Endothelial cell of umbilical vein (primary cell): ENCODE results near the gene JARID2. TPM values are rescaled to one million over a fixed set of nuclear protein-coding genes. Genes with fewer than 3 reads are reported as not detected.

Source experiments
- BruUV-seq: library from RNA; stranded (reverse); fragments of 400-500 nt; replicated peaks from 2 replicates; lab custom pipeline; 2021; lab: Mats Ljungman, UMichigan
- CTCF ChIA-PET: fragments of 300-600, 350-600 bp; sonication (Branson Sonifier 250); formaldehyde crosslinking; loops from one replicate; lab custom pipeline; 2021; ENCODE audit warnings: antibody characterized with exemption, inconsistent platforms; lab: Charles Lee
- POLR2A ChIA-PET: fragments of 300-600, 350-600 bp; sonication (Branson Sonifier 250); formaldehyde crosslinking; loops from one replicate; lab custom pipeline; 2021; ENCODE audit warnings: antibody characterized with exemption, inconsistent platforms; lab: Charles Lee
- DNase-seq: peaks from one replicate; pipeline ENCODE4 v3.0.0-alpha.2; 2011; ENCODE audit warnings: low read depth, low spot score
- FAIRE-seq: peaks from 2 replicates; lab custom pipeline; 2011; peaks lifted over from hg19 to GRCh38; lab: Jason Lieb, UNC
- H2AFZ ChIP-seq: 2 replicates; pipeline ENCODE4 v1.6.0; 2012; ENCODE audit warnings: low read depth, low read length, control low read depth, inconsistent platforms
- H3K27ac ChIP-seq: 2 replicates; pipeline ENCODE4 v1.5.1; 2011; ENCODE audit warnings: low read depth, mild to moderate bottlenecking, control low read depth, low read length, moderate library complexity; ENCODE audit not compliant: insufficient read depth
- H3K27me3 ChIP-seq, 2 experiments: 2 replicates each; pipeline versions ENCODE4 v1.6.0 to v1.6.1; 2011; ENCODE audit warnings: low read length in 2 of 2, mixed read lengths in 1 of 2; ENCODE audit not compliant: control insufficient read depth in 2 of 2, insufficient read depth in 2 of 2
- H3K36me3 ChIP-seq, 2 experiments: 2 replicates in 1 of 2; 3 replicates in 1 of 2; pipeline ENCODE4 v1.5.1; 2011; ENCODE audit warnings: low read length in 2 of 2, mild to moderate bottlenecking in 1 of 2, moderate library complexity in 1 of 2; ENCODE audit not compliant: control insufficient read depth in 2 of 2, insufficient read depth in 2 of 2; ENCODE audit errors: extremely low read depth in 1 of 2
- H3K4me1 ChIP-seq: 3 replicates; pipeline ENCODE4 v1.5.1; 2011; ENCODE audit warnings: mild to moderate bottlenecking, low read length; ENCODE audit not compliant: control insufficient read depth, insufficient read depth; ENCODE audit errors: extremely low read depth
- H3K4me2 ChIP-seq: 2 replicates; pipeline ENCODE4 v1.6.1; 2011; ENCODE audit warnings: low read length, control low read depth, mixed read lengths; ENCODE audit not compliant: insufficient read depth
- H3K4me3 ChIP-seq, 3 experiments: fragments of 200-600 bp in 1 of 3; sonication (generic), shearing (Covaris generic) in 1 of 3; replicated peaks in 1 of 3; 2 replicates each; pipeline ENCODE4 v1.5.1; 2011 to 2016; ENCODE audit warnings: control low read depth in 3 of 3, low read length in 3 of 3, mild to moderate bottlenecking in 2 of 3, inconsistent platforms in 1 of 3, low read depth in 1 of 3, moderate library complexity in 1 of 3; ENCODE audit not compliant: insufficient read depth in 1 of 3
- H3K79me2 ChIP-seq: 2 replicates; pipeline ENCODE4 v1.6.0; 2012; ENCODE audit warnings: low read length, inconsistent platforms; ENCODE audit not compliant: control insufficient read depth, insufficient read depth
- H3K9ac ChIP-seq: replicated peaks from 2 replicates; pipeline ENCODE3; 2011; ENCODE audit warnings: low read length, control low read depth; ENCODE audit not compliant: insufficient read depth; ENCODE audit errors: extremely low read depth
- H3K9me1 ChIP-seq: replicated peaks from 3 replicates; pipeline ENCODE4 v1.6.0; 2011; ENCODE audit warnings: mild to moderate bottlenecking, low read length; ENCODE audit not compliant: control insufficient read depth, insufficient read depth; ENCODE audit errors: extremely low read depth
- H3K9me3 ChIP-seq: replicated peaks from 2 replicates; pipeline ENCODE4 v1.5.1; 2012; ENCODE audit warnings: low read length, inconsistent platforms; ENCODE audit not compliant: control insufficient read depth, insufficient read depth
- H4K20me1 ChIP-seq: replicated peaks from 2 replicates; pipeline ENCODE3; 2011; ENCODE audit warnings: mild to moderate bottlenecking, low read length; ENCODE audit not compliant: control insufficient read depth, insufficient read depth; ENCODE audit errors: extremely low read depth
- EZH2 ChIP-seq: IDR thresholded peaks from 2 replicates; pipeline ENCODE4 v1.6.1; 2012; ENCODE audit warnings: borderline replicate concordance, low read depth, mild to moderate bottlenecking, moderate library complexity, low read length, inconsistent platforms; ENCODE audit not compliant: severe bottlenecking
- FOS ChIP-seq: IDR thresholded peaks from 2 replicates; pipeline ENCODE4 v1.6.1; 2011; ENCODE audit warnings: mild to moderate bottlenecking, low read length, moderate library complexity, borderline replicate concordance; ENCODE audit not compliant: insufficient read depth
- GATA2 ChIP-seq: IDR thresholded peaks from 2 replicates; pipeline ENCODE4 v1.7.0; 2011; ENCODE audit warnings: low read depth, mild to moderate bottlenecking, moderate library complexity, mixed read lengths, low read length; ENCODE audit not compliant: insufficient read length, insufficient read depth
- JUN ChIP-seq: IDR thresholded peaks from 2 replicates; pipeline ENCODE4 v1.6.1; 2011; ENCODE audit warnings: borderline replicate concordance, low read depth; ENCODE audit not compliant: insufficient read length, insufficient read depth
- MYC ChIP-seq: IDR thresholded peaks from one replicate; pipeline ENCODE4 v1.6.1; 2011; ENCODE audit warnings: mild to moderate bottlenecking, low read depth, low read length
- POLR2A ChIP-seq: IDR thresholded peaks from 2 replicates; pipeline ENCODE4 v1.6.1; 2012; ENCODE audit warnings: low read depth, mild to moderate bottlenecking, control low read depth, low read length
- POLR2AphosphoS5 ChIP-seq: IDR thresholded peaks from 2 replicates; pipeline ENCODE4 v1.6.1; 2012; ENCODE audit warnings: low read depth, mild to moderate bottlenecking, control low read depth, low read length, moderate library complexity; ENCODE audit not compliant: insufficient read depth
- dilution Hi-C: fragments of 300-500 bp; cut with MboI; formaldehyde crosslinking; loops from one replicate; pipeline ENCODE4 v1.15.0; 2019; ENCODE audit warnings: low sequenced_read_pairs; ENCODE audit not compliant: extremely low pct_ligation_motif_present
- intact Hi-C: fragments of 100-400 bp; cut with micrococcal nuclease; formaldehyde crosslinking; loops from one replicate; pipeline ENCODE4 v1.10.0; 2022
- polyA plus RNA-seq, 4 experiments: library from polyadenylated mRNA; depleted of rRNA in 3 of 4; stranded (reverse) in 3 of 4; unstranded in 1 of 4; fragments of >200 nt; gene quantifications; 2 replicates each; pipeline versions ENCODE4 v1.2.1 to v1.2.3, GENCODE V29; 2011 to 2012; ENCODE audit warnings: missing spikeins in 1 of 4
- total RNA-seq: library from RNA; stranded (reverse); gene quantifications from 2 replicates; pipeline ENCODE4 v1.2.3, GENCODE V29; 2021
- TF ChIP-seq, protein P1 (sequence below), 2 donors: IDR thresholded peaks; 1 replicate in 1 of 2; 2 replicates in 1 of 2; pipeline ENCODE4 v1.5.1; 2011; ENCODE audit warnings: low read length in 2 of 2, mild to moderate bottlenecking in 2 of 2, moderate library complexity in 2 of 2, control low read depth in 1 of 2, inconsistent platforms in 1 of 2, low read depth in 1 of 2; ENCODE audit not compliant: insufficient read depth in 1 of 2; ENCODE audit errors: extremely low read depth in 1 of 2
- TF ChIP-seq, protein P2 (sequence below): IDR thresholded peaks from 2 replicates; pipeline ENCODE4 v1.6.1; 2011; ENCODE audit not compliant: insufficient read depth, insufficient read length

JARID2 gene
- total and polyA plus RNA-seq, 2 donors (not counting 3 experiments of a cell fraction or from before 2014, with no cell fraction given): 2.9 to 10.6 TPM

DNA sequence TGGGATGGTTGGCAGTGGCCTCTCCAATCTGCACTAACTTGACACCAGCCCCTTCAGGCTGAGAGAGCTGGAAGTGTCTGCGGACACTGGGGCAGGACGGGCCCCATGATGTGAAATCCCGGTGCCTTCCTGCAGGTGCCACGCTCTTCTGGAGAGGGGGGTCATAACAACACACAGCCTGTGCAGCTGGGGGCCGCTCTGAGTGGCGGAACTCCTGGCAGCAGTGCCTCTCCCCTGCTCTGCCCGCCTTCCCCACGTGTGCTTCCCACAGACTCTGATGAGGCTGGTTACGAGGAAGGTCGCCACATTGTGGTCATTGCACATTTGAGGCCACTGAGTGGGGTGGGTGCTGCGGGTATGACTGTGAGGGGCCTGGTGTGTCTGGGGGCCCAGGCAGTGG is 271.7 kb downstream of the JARID2 start:
- Histone ChIP-seq H3K4me1 (no peaks in the 10 kb centered on the region), H3K9ac (no peak overlapping the region), H2AFZ (no peak overlapping the region), H3K79me2 (no peaks in the 10 kb centered on the region), H3K27me3 (no peaks in the 10 kb centered on the region), H3K27ac (no peak overlapping the region), H3K4me3 (no peak overlapping the region), H3K9me3 (no peaks in the 10 kb centered on the region), H3K9me1 (no peaks in the 10 kb centered on the region), H3K36me3 (peaks cover 1 to 15% of the 10 kb centered on the region in 2 experiments), H3K4me2 (no peak overlapping the region), H4K20me1 (no peaks in the 10 kb centered on the region)
- BruUV-seq: no TSS peak
- no peak for TF ChIP-seq FOS
- TF ChIP-seq, protein P1, sequence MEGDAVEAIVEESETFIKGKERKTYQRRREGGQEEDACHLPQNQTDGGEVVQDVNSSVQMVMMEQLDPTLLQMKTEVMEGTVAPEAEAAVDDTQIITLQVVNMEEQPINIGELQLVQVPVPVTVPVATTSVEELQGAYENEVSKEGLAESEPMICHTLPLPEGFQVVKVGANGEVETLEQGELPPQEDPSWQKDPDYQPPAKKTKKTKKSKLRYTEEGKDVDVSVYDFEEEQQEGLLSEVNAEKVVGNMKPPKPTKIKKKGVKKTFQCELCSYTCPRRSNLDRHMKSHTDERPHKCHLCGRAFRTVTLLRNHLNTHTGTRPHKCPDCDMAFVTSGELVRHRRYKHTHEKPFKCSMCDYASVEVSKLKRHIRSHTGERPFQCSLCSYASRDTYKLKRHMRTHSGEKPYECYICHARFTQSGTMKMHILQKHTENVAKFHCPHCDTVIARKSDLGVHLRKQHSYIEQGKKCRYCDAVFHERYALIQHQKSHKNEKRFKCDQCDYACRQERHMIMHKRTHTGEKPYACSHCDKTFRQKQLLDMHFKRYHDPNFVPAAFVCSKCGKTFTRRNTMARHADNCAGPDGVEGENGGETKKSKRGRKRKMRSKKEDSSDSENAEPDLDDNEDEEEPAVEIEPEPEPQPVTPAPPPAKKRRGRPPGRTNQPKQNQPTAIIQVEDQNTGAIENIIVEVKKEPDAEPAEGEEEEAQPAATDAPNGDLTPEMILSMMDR (IDR thresholded peaks at IDR 0.05; ENCODE audit: extremely low read depth in 1 of 2, insufficient read depth in 1 of 2, low read depth in 1 of 2, low read length in 2 of 2): no peak
- no peak for TF ChIP-seq MYC
- TF ChIP-seq, protein P2, sequence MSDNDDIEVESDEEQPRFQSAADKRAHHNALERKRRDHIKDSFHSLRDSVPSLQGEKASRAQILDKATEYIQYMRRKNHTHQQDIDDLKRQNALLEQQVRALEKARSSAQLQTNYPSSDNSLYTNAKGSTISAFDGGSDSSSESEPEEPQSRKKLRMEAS: no peak
- TF ChIP-seq POLR2AphosphoS5: no peak
- no peak for TF ChIP-seq JUN
- no peak for TF ChIP-seq EZH2
- no peak for TF ChIP-seq POLR2A
- no peak for TF ChIP-seq GATA2
- dilution Hi-C loops: no loop called here
- intact Hi-C loops: no loop called here
- ChIA-PET CTCF (no interaction called here), POLR2A (no interaction called here)
- FAIRE-seq: no peak
- DNase-seq: no peak
